NB4 (cell line): ENCODE results near the gene COL5A1.

ENCODE experiments used
- DNase-seq: peaks from one replicate; pipeline ENCODE4 v3.0.0; 2010; ENCODE audit warnings: low read depth
- H3K4me3 ChIP-seq: one replicate; pipeline ENCODE4 v1.5.1; 2011; ENCODE audit warnings: mild to moderate bottlenecking, low read depth, low read length, moderate library complexity
- MYC ChIP-seq: IDR thresholded peaks from 2 replicates; pipeline ENCODE4 v1.6.1; 2011; ENCODE audit warnings: low read depth, low read length
- POLR2A ChIP-seq: IDR thresholded peaks from 2 replicates; pipeline ENCODE4 v1.6.1; 2011; ENCODE audit warnings: mild to moderate bottlenecking; ENCODE audit not compliant: insufficient read length; ENCODE audit errors: extremely low read depth
- TF ChIP-seq, protein P1 (sequence below): IDR thresholded peaks from one replicate; pipeline ENCODE4 v1.5.1; 2012; ENCODE audit warnings: low read depth, low read length
- TF ChIP-seq, protein P2 (sequence below): IDR thresholded peaks from 2 replicates; pipeline ENCODE4 v1.6.1; 2011; ENCODE audit warnings: low read depth, low read length

COL5A1 gene

GRCh38 chr9:134886413-134886913 is 244.9 kb downstream of the COL5A1 start:
- no peak overlapping the region for H3K4me3 ChIP-seq
- DNase-seq, result no peak
- TF ChIP-seq POLR2A (no peak), MYC (no peak)
- TF ChIP-seq, protein P1, sequence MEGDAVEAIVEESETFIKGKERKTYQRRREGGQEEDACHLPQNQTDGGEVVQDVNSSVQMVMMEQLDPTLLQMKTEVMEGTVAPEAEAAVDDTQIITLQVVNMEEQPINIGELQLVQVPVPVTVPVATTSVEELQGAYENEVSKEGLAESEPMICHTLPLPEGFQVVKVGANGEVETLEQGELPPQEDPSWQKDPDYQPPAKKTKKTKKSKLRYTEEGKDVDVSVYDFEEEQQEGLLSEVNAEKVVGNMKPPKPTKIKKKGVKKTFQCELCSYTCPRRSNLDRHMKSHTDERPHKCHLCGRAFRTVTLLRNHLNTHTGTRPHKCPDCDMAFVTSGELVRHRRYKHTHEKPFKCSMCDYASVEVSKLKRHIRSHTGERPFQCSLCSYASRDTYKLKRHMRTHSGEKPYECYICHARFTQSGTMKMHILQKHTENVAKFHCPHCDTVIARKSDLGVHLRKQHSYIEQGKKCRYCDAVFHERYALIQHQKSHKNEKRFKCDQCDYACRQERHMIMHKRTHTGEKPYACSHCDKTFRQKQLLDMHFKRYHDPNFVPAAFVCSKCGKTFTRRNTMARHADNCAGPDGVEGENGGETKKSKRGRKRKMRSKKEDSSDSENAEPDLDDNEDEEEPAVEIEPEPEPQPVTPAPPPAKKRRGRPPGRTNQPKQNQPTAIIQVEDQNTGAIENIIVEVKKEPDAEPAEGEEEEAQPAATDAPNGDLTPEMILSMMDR, result no peak
- TF ChIP-seq, protein P2, sequence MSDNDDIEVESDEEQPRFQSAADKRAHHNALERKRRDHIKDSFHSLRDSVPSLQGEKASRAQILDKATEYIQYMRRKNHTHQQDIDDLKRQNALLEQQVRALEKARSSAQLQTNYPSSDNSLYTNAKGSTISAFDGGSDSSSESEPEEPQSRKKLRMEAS, result no peak

- TF ChIP-seq MYC, result no peak
- no peak for TF ChIP-seq POLR2A
- TF ChIP-seq, protein P2, result no peak
- TF ChIP-seq, protein P1, result no peak
- H3K4me3 ChIP-seq, result no peak overlapping the region
- DNase-seq, result no peak
These were observed 245.6 kb downstream of the COL5A1 start for GRCh38 chr9:134887219-134887618.

DNA sequence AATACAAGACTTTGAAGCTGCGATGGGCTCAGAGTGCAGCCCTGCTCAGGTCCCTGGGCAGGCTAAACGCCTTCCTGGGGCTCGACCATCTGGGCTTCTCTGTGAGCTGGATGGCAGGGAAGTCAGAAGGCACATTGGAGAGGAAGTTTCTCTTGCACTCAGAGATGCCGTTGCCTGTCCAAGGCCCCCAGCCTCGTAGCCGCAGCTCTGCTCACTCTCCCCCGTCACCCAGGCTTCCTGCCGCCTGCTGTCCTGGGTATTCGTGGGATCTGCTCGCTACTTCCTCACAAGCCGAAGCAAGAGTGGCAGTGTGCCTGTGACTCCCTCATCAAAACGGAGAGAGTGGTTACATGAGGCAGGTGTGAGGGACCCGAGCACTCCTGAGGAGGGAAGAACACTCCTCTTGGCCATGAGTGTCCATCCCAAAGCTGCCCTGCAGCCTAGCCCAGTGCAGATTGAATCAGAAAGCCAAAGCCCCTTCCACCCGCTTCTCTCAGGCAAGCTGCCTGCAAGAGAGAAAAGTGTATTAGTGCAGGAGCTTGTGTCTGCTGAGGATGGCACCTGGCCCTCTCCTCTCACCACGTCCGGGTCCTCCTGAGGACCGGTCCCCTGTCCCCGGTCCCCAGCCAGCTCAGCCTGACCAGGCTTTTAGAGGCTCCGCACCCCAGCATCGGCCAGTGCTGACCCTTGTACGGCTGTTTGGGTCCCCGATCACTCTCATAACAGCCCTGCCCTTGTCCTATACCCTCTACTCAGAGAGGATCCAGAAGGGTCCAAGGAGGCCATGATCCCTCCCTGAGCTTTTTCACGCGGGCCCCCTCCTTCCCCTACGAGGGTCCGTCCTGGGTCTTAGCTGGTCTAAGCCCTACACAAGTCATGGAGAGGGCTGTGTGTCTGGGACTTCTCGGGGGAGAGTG is 246.3 kb downstream of the COL5A1 start:
- DNase-seq, result peak; percentile 90
- TF ChIP-seq, protein P1, result no peak
- TF ChIP-seq POLR2A, result no peak
- H3K4me3 ChIP-seq, result no peak overlapping the region

DNA sequence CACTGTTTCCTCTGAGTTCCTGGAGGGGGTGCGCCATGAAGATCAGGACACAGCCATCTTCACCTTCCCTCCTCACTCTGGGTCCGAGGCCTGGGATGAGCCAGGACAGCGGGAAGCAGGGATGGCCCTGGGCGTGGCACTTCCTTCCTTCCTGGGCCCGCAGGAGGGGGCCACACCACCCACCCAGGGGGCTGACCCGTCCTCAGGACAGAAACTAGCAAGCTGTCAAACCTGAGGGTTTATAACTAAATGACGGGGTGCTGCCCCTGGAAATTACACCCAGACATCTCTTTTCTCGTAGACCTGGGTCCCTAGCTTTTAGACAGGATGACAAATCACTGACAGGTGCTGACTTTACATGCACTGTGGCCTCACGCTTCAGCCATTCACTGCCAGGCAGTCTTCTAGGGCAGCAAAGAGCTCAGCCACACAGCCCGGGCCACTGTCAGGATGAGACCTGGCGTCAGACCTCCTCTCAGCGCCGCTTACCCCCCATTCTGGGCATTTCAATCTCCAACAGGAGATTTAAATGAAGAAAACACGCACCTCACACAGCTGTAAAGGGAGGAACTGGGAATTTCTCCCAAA is 247.1 kb downstream of the COL5A1 start:
- DNase-seq, result no peak
- H3K4me3 ChIP-seq, result no peak overlapping the region
- TF ChIP-seq, protein P2, result no peak
- TF ChIP-seq MYC (no peak), POLR2A (no peak)
- TF ChIP-seq, protein P1, result no peak

DNA sequence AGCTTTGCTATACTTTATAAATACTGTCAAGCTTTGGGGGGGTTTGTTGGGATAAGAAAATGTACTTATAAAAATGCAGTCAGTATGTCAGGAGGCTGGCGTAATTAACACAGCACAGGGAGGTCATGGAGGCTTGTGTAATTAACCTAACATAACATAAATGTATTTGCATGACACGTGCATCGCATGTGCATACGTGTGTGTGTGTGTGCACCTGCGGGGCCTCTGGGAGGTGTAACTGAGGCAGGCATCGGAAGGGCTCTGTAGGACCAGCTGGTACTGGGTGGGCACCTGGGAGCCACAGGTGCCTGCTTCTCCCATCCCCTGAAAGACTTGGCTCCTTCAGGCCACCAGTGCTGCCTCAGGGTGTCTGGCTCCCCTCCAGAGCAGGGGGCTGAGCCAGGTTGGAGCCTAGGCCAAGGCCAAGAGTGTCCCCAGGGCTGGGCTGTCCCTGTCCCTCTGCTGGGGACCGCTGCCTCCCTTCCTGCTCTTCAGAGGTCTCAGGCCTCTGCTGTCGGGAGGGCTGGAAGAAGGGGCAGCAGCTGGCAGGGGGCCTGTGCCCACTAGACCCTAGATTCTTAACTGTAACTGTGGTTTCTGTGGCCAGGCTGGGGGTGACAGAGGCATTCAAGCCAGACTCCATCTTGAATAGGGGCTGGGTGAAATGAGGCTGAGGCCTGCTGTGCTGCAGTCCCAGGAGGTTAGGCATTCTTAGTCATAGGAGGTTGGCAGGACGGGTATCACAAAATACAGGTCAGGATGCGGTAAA is 248.0 kb downstream of the COL5A1 start:
- peak; percentile 94 for DNase-seq
- H3K4me3 ChIP-seq, result no peak overlapping the region
- TF ChIP-seq POLR2A, result no peak
- TF ChIP-seq, protein P2, result 0 out of 2 replicates have a peak, but pooled peaks have one; percentile 16

GRCh38 chr9:134890155-134890495 is 248.5 kb downstream of the COL5A1 start:
- DNase-seq, result no peak
- no peak overlapping the region for H3K4me3 ChIP-seq
- TF ChIP-seq, protein P2, result no peak
- TF ChIP-seq MYC (no peak), POLR2A (no peak)
- TF ChIP-seq, protein P1, result no peak
